LNCAP (cell line): ENCODE measurements around the gene PTPRK.

ENCODE experiments used
- CTCF ChIP-seq: fragments of 450-650 bp; IDR thresholded peaks from 2 replicates; pipeline ENCODE4 v1.5.1; 2017; ENCODE audit warnings: mild to moderate bottlenecking

Gene PTPRK

GRCh38 chr6:128412680-128413079, 107.7 kb downstream of the PTPRK start:
- no peak for TF ChIP-seq CTCF

GRCh38 chr6:128410584-128410983, 109.8 kb downstream of the PTPRK start:
- TF ChIP-seq CTCF = no peak

GRCh38 chr6:128409003-128409402, 111.4 kb downstream of the PTPRK start:
- no peak for TF ChIP-seq CTCF

GRCh38 chr6:128406453-128406852, 113.9 kb downstream of the PTPRK start:
- no peak for TF ChIP-seq CTCF

GRCh38 chr6:128403618-128404444, 116.6 kb downstream of the PTPRK start:
- TF ChIP-seq CTCF = no peak

- TF ChIP-seq CTCF = no peak
These were observed 119.5 kb downstream of the PTPRK start for GRCh38 chr6:128400875-128401274.

GRCh38 chr6:128397996-128398395, 122.4 kb downstream of the PTPRK start:
- TF ChIP-seq CTCF = no peak
